Ovary (tissue), 3 donors: Measurements from ENCODE around the gene UTS2R.

Source experiments
- EP300 ChIP-seq: sonication (generic); formaldehyde crosslinking; IDR thresholded peaks from one replicate; pipeline ENCODE4 v1.6.1; 2017; ENCODE audit warnings: antibody characterized with exemption
- POLR2A ChIP-seq: fragments of 450-650 bp; IDR thresholded peaks from one replicate; pipeline ENCODE4 v1.6.1; 2017; ENCODE audit warnings: antibody characterized with exemption, mild to moderate bottlenecking, moderate library complexity
- TF ChIP-seq, protein P1 (sequence below), 3 donors: fragments of 450-650 bp in 2 of 3; fragments of 200-600 bp in 1 of 3; IDR thresholded peaks; one replicate each; pipeline versions ENCODE4 v1.5.1 to v1.8.0; 2016 to 2022; ENCODE audit warnings: antibody characterized with exemption in 3 of 3, mild to moderate bottlenecking in 1 of 3
- donor health status: DM: no; HTN: no; CAD: no.

DNA sequence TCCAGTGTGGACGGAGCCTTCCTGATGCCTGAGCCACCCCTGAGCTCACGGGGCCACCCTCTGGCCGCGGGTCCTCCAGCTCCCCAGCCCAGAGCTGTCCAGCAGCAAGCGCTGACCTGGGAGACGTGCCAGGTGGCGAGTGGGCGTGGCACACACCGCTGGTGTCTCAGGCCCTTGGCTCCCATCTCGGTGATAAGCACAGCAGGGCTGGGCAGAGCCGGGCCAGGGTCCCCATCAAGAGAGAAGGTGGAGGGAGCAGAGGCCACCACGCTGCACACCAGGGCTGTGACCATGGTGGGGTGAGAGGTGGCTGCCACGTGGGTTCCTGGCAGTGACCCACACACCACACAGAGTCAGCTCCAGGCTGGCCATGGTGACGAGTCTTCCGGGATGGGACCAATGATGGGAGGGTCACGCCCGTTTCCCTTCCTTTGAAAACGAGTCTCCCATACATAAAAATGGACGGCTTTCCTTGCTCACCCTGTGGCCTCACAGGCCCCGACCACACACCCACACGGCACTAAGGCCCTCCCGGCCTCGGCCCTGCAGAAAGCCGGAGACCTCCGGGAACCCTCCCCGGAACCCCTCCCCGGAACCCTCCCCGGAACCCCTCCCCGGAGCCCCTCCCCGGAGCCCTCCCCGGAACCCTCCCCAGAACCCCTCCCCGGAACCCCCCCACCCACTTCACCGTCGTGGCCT lies 16.8 kb downstream of the UTS2R start:
- TF ChIP-seq, protein P1, sequence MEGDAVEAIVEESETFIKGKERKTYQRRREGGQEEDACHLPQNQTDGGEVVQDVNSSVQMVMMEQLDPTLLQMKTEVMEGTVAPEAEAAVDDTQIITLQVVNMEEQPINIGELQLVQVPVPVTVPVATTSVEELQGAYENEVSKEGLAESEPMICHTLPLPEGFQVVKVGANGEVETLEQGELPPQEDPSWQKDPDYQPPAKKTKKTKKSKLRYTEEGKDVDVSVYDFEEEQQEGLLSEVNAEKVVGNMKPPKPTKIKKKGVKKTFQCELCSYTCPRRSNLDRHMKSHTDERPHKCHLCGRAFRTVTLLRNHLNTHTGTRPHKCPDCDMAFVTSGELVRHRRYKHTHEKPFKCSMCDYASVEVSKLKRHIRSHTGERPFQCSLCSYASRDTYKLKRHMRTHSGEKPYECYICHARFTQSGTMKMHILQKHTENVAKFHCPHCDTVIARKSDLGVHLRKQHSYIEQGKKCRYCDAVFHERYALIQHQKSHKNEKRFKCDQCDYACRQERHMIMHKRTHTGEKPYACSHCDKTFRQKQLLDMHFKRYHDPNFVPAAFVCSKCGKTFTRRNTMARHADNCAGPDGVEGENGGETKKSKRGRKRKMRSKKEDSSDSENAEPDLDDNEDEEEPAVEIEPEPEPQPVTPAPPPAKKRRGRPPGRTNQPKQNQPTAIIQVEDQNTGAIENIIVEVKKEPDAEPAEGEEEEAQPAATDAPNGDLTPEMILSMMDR (IDR thresholded peaks at IDR 0.05): no peak
- no peak for TF ChIP-seq POLR2A
- TF ChIP-seq EP300: no peak
